Activated CD8-positive, alpha-beta memory T cell treated with anti-CD3 and anti-CD28 coated beads, Interleukin-2, amount 50 U/mL, for 48 hours (primary cell): ENCODE data around the gene NDUFB10.
A peak's percentile ranks its signal among the peaks of the same experiment; 100 is the strongest.

Experiments
- DNase-seq: peaks from one replicate; pipeline ENCODE4 v3.0.0-alpha.2; 2020

Gene NDUFB10

DNA sequence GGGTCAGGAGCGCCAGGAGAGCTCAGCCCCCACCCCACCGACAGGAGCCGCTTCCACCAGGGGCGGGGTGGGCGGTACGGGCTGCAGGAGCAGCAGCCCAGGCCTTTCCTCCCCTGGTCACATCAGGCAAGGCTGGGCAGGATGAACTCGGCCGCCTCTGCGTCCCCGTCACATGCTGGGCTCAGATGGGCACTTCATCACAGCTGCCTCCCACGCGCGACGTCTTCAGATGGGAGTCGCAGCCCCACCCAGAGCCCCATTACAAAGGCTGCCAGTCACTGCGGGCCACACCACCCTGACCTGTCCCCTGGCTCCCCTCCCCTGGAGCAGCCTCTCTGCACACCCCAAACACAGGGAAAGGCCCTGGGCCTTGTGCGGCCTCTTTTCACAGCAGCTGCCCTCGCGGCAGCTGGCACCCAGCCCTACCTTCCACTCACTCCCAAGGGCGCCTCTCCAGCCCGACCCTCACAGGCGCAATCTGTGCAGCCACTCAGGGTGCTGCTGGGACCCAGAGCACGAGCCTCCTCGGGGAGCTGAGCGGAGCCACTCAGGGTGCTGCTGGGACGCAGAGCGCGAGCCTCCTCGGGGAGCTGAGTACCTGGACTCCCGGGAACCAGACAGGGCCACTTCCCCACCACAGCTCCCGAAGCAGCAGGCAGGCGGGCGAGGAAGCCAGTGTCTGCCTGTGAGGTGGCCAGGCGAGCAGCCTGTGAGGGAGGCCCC lies 45.6 kb downstream of the NDUFB10 start:
- DNase-seq, result no peak

DNA sequence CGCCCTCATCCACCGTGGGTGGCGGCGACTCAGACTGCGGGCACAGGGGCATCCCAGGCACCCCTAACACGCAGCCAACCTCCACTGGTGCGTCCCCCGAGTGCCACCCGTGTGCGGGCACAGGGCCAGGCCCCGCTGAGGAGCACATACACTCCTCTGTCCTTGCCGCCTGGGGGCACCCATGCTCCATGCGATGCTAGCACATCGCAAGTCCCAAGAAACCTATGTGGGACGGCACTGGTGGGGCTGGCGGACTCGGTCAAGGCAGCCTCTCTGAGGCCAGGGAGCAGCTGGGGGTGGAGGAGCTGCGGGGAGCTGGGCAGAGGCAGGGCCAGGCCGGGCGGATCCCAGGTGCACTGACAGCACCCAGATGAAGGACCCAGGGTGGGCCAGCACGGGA lies 46.3 kb downstream of the NDUFB10 start:
- no peak for DNase-seq

DNA sequence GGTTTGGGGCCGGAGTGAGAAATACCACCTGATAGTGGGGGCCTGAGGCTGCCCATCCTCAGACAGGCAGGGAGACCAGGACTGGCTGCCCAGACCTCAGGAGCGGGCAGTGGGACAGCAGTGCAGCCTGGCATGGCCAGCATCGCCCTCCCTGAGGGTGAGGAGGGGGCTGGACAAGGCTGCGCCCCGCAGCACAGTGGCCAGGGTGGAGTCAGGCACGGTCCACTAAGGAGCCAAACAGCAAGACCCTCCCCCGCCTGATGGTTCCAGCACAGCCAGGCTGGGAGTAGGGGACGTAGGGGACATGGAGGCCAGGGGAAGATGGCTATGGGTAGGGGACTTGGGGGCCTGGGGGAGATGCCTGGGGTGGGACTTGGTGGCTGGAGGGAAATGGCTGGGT lies 47.0 kb downstream of the NDUFB10 start:
- no peak for DNase-seq

DNA sequence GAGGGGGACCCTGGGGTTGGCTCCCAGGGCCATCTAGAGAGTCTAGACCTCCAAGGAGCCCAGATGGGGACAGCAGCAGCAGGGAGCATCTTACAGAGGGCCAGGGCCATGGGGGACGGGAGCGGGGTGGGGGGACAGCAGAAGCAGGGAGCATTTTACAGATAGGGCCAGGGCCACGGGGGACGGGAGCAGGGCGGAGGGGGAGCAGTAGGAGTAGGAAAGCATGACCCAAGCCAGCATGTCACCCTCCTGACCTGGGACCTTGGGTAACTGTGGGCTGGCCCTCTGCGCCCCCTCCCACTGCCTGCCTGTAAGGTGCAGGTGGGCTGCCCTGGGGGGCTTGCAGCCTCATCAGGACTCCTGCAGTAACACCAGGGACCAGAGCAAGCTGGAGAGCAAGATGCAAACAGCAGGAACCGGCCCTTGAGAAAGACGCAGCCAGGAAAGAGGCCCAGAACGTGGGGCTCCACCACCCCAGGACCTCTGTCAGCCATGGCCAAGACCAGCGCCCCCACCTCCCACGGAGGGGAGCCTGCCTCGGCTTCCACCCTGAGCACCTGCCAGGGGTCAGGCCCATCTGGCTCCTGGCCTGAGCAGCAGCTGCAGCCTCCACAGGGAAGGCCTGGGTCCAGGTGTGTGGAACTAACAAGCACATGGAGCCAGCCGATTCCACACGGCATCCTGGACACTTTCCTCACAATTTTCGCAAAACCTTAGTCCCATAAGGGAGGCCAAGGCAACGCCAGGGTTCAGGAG lies 47.9 kb downstream of the NDUFB10 start:
- no peak for DNase-seq

DNA sequence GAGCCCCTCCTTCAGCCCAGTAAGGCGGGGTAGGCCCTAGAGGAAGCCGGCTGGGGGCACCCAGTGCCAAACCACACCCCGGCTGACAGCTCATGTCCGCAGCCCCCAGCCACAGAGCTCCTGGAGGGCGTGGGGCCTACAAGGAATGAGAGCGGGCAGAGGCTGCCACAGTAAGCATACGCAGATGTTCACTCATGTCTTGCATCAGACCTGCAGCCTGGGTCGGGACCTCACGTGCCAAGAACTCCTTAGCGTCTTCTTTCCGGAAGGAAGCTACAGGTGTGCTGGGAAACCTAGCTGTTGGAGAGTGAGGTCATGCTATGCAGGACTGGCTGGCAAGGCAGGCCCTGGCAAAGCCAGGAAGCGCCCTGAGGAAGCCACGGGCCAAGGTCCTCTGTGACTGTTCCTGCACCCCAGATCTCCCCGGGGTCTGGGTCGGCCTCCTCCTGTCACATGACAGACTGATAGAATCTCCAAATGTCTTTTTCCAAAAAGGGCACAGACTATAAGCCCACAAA lies 48.7 kb downstream of the NDUFB10 start:
- peak; percentile 73 for DNase-seq

DNA sequence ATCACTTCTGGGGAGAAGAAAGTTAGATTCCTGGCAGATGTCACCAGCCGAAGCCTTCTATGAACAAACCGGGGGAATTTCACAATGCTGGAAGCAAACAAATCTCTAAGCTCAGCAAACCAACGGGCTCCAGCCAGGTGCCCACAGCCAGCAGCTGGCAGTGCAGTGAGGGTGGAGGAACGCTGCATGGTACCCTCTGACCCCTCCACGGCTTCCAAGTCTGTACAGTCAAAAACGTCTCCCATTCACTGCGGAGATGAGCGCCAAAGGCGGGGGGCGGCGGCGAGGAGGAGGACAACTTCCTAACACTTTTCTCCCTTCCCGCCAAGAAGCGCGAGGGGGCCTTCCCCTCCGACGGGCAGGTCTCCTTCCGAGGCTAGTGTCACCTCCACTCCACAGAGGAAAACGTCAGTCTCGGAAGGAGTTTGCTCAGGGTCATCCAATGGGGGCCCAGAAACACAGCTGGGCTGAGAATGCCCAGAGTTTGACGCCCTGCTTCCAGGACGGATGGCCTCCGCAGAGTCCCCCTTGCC lies 49.4 kb downstream of the NDUFB10 start:
- DNase-seq, result peak; percentile 72

DNA sequence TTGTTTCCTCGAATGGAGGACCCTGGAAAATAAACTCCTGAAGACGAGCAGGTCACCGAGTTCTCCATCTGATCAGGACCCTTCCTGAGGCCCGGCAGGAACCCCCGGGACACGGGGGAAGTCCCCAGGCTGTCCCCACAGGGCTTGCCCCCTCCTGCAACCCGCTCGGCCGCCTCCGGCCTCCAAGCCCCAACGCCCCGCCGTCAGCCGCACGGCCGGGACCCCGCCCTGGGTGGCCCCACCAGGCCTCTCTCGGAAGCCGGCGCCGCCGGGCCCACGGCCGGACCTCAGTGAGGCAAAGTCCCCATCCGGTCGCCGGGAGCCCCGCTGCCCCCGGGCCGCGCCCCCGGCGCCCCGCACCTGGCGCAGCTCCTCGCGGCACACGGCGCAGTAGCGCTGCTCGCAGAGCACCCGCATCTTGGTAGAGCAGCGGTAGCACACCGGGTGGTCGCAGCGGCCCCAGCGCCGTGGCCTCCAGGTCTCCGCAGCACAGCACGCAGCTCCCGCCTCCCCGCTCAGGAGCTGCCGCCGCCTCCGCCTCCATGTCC lies 49.9 kb downstream of the NDUFB10 start:
- DNase-seq, result peak; percentile 74

DNA sequence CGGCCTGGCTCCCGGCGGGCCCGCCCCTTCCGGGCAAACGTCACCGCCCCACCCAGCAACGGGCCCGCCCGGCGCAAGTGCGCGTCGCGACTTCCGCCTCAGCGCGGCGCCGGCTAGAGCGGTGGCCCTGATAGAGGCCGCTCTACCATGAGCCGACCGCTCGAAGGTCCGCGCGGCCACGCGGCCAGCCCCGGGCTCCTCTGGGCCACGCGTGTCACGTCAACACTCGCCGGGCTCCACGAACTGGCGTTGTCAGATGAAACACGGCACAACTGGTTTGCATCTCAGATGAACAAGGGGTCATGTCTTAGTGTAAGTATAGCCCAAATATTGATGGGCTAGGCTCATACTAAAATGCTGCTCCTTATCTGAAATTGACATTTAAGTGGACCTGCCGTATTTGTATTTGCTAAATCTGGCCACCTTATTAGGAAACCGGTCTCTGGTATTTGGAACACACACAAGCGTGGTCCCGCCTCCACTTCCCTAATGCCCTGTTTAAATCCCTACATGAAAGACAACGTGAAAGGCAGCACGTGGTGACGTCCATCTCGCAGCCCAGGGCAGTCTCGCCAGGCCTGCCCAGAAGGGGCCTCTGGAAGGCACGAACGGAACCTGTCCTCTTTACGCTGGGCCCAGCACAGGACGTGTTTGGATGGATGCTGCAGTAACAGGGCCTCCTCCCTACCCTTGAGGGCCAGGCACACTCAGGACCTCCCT lies 50.6 kb downstream of the NDUFB10 start, which contains the start of gene ZNF598:
Gene ZNF598, minus strand, starts transcription at position 31 of the 720 bp plus-strand sequence.
- peak; percentile 90 for DNase-seq
